Activated T-cell treated with anti-CD3 and anti-CD28 coated beads, Interleukin-2, amount 50 U/mL, for 4 hours (primary cell): ENCODE measurements around the gene PCBP3. TPM values are rescaled to one million over a fixed set of nuclear protein-coding genes. Genes with fewer than 3 reads are reported as not detected.

Experiments used
- ATAC-seq, 2 donors: fragments of 200-7000 bp; cut with Tn5 transposase; one replicate each; pipeline ENCODE4 v1.10.0; 2021
- DNase-seq: peaks from one replicate; pipeline ENCODE4 v3.0.0-alpha.2; 2020
- H3K27me3 Mint-ChIP-seq: one replicate; pipeline ENCODE4 v1.8.0; 2021; ENCODE audit warnings: low read depth, mixed read lengths
- H3K36me3 Mint-ChIP-seq: one replicate; pipeline ENCODE4 v1.8.0; 2022; ENCODE audit warnings: mixed read lengths; ENCODE audit not compliant: insufficient read depth
- H3K4me1 Mint-ChIP-seq: one replicate; pipeline ENCODE4 v1.8.0; 2021; ENCODE audit warnings: low read depth, mixed read lengths
- H3K4me3 Mint-ChIP-seq: one replicate; pipeline ENCODE4 v1.8.0; 2021; ENCODE audit warnings: mild to moderate bottlenecking, moderate library complexity, mixed read lengths
- H3K9me3 Mint-ChIP-seq: one replicate; pipeline ENCODE4 v1.8.0; 2021; ENCODE audit warnings: mixed read lengths
- total RNA-seq, 3 donors: library from RNA; stranded (reverse); gene quantifications; one replicate each; pipeline ENCODE4 v1.2.1, GENCODE V29; 2021

Gene PCBP3
- total RNA-seq, 3 donors from 2014 or later, result 2.7 to 5.7 (median 4.8) TPM

- Mint-ChIP-seq H3K27me3 (no peaks in the 10 kb centered on the region), H3K9me3 (no peaks in the 10 kb centered on the region), H3K4me3 (no peak overlapping the region), H3K36me3 (no peaks in the 10 kb centered on the region), H3K4me1 (no peaks in the 10 kb centered on the region)
- ATAC-seq, result no peak
- no peak for DNase-seq
Observed at GRCh38 chr21:45863751-45864150, 220.2 kb downstream of the PCBP3 start.

DNA sequence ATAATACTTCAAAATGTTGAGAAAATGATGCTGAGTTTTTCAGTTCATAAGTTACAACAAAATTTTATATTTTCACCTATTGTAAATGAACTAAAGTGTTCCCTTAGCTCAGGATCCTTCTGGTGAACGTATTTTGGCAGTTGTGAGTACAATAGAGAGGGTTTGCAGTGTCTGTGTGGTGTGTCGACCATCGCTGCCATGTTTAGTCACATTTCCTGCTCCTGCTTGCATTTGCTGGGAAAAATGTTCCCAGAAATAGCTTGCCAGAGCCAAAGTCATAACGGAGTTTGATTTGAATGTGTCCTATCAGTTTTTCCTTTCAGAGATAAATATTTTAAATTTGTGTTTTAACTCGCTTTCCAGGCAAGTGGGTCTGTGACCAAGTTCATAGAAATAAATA is 220.9 kb downstream of the PCBP3 start:
- DNase-seq, result no peak
- Mint-ChIP-seq H3K4me1 (no peaks in the 10 kb centered on the region), H3K9me3 (no peaks in the 10 kb centered on the region), H3K4me3 (no peak overlapping the region), H3K36me3 (no peaks in the 10 kb centered on the region), H3K27me3 (no peaks in the 10 kb centered on the region)
- no peak for ATAC-seq

DNA sequence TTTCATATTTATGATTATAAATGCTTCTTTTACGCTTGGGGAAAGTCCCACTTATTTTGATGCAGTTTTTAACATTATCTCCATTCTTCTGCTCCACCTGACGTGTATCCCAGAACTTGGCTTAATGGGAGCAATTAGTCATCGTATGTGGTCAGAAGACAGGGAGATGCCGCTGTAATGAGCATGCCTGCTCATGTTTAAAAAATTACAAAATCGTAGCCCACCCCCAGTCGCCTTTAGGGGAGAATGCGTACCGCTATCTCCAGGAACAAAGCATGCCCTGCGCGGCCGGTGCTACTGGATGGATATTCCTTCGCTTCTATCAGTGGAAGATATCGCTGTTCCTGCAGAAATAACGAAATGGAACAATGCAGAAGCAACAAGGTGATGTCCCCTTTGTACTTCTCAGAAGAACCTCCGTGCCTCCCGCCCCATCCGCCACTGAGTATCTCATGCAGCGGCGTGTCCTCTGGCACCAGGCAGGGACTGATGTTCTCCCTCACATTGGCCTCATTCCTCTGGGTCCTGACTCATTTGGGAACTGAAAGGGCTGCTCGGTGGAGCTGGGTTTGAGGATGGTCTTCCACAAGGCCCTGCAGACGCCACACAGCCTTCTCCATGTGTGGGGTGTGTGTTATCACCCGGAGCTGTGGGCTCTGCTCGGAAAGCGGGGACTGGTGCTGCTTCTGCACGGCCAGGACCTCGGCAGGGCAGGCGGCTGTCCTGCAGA is 221.7 kb downstream of the PCBP3 start:
- no peak for ATAC-seq
- H3K36me3 Mint-ChIP-seq, result no peaks in the 10 kb centered on the region
- DNase-seq, result no peak
- H3K4me3 Mint-ChIP-seq, result no peak overlapping the region
- no peaks in the 10 kb centered on the region for H3K27me3 Mint-ChIP-seq
- no peaks in the 10 kb centered on the region for H3K4me1 Mint-ChIP-seq
- no peaks in the 10 kb centered on the region for H3K9me3 Mint-ChIP-seq

DNA sequence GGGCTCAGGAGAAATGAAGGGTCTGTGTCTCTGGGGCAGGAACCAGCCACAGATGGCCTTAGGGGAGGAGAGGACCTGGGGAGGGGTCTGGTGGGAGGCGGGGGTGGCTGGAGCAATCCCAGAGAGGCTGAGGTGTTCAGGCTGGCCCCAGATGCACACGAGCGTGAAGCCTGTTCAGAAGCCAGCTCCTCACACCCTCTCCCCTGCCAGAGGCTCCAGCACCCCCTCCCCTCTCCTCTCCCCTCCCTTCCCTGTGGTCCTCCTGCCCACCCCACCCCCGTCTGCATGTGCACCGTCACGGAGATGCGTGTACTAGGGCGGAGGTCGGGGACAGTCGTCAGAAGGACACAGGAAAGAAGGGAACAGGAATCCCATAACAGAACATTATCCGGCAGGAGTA is 223.0 kb downstream of the PCBP3 start:
- H3K4me1 Mint-ChIP-seq, result no peaks in the 10 kb centered on the region
- no peaks in the 10 kb centered on the region for H3K9me3 Mint-ChIP-seq
- no peaks in the 10 kb centered on the region for H3K36me3 Mint-ChIP-seq
- H3K4me3 Mint-ChIP-seq, result no peak overlapping the region
- DNase-seq (no peak), ATAC-seq (no peak)
- no peaks in the 10 kb centered on the region for H3K27me3 Mint-ChIP-seq

GRCh38 chr21:45867041-45867666 is 223.6 kb downstream of the PCBP3 start:
- ATAC-seq (no peak), DNase-seq (no peak)
- no peak overlapping the region for H3K4me3 Mint-ChIP-seq
- H3K9me3 Mint-ChIP-seq, result no peaks in the 10 kb centered on the region
- H3K36me3 Mint-ChIP-seq, result no peaks in the 10 kb centered on the region
- H3K27me3 Mint-ChIP-seq, result no peaks in the 10 kb centered on the region
- no peaks in the 10 kb centered on the region for H3K4me1 Mint-ChIP-seq

GRCh38 chr21:45867671-45868081 is 224.2 kb downstream of the PCBP3 start:
- ATAC-seq (no peak), DNase-seq (no peak)
- Mint-ChIP-seq H3K4me3 (no peak overlapping the region), H3K36me3 (no peaks in the 10 kb centered on the region), H3K9me3 (no peaks in the 10 kb centered on the region), H3K27me3 (no peaks in the 10 kb centered on the region), H3K4me1 (no peaks in the 10 kb centered on the region)

DNA sequence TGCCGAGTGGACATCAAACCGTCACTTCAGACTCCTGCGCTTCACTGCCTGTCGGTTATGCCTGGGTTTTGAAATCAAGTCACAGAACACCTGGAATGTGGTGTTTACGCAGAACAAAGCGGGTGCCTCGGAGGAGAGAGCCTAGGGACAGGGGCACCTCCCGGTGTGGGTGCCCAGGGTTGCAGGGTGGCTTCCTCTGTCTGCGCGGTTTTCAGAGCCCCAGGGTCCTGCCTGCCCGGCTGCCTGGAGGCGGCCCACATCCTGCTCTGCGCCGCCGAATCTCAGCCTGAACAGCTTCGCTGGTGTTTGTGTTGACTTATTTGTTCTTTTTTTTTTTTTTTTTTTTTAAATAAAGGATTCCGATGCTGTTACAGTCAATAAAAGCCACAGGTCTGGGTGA is 224.6 kb downstream of the PCBP3 start:
- ATAC-seq (no peak), DNase-seq (no peak)
- no peaks in the 10 kb centered on the region for H3K4me1 Mint-ChIP-seq
- no peaks in the 10 kb centered on the region for H3K9me3 Mint-ChIP-seq
- no peaks in the 10 kb centered on the region for H3K27me3 Mint-ChIP-seq
- no peak overlapping the region for H3K4me3 Mint-ChIP-seq
- H3K36me3 Mint-ChIP-seq, result no peaks in the 10 kb centered on the region

GRCh38 chr21:45868488-45868887 is 225.0 kb downstream of the PCBP3 start:
- Mint-ChIP-seq H3K9me3 (no peaks in the 10 kb centered on the region), H3K4me1 (no peaks in the 10 kb centered on the region), H3K27me3 (no peaks in the 10 kb centered on the region), H3K4me3 (no peak overlapping the region), H3K36me3 (no peaks in the 10 kb centered on the region)
- no peak for ATAC-seq
- no peak for DNase-seq

GRCh38 chr21:45869121-45870007 is 225.8 kb downstream of the PCBP3 start:
- no peaks in the 10 kb centered on the region for H3K27me3 Mint-ChIP-seq
- no peaks in the 10 kb centered on the region for H3K9me3 Mint-ChIP-seq
- H3K36me3 Mint-ChIP-seq, result no peaks in the 10 kb centered on the region
- H3K4me1 Mint-ChIP-seq, result no peaks in the 10 kb centered on the region
- no peak overlapping the region for H3K4me3 Mint-ChIP-seq
- DNase-seq (no peak), ATAC-seq (no peak)

DNA sequence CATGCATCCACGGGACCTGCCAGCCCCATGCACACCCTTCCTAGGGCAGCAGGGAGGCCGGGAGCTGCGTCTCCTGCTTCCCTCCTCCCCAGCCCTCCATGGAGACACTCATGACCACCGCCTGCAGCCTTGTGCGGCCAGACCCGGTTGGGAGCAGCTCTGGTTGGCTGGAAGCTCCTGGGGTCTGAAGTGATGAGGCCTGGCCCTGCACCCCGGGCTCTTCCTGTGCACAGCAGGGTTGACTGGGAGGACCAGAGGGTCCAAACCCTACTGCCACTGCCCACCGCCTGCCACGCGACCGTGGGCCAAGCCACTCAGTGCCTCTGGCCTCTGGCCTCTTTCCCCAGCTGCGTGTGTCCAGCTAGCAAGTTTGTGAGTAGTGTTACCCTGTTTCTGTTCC is 226.9 kb downstream of the PCBP3 start:
- DNase-seq (no peak), ATAC-seq (no peak)
- H3K9me3 Mint-ChIP-seq, result no peaks in the 10 kb centered on the region
- H3K27me3 Mint-ChIP-seq, result peaks cover under 1% of the 10 kb centered on the region
- no peaks in the 10 kb centered on the region for H3K4me1 Mint-ChIP-seq
- H3K36me3 Mint-ChIP-seq, result no peaks in the 10 kb centered on the region
- no peak overlapping the region for H3K4me3 Mint-ChIP-seq

- DNase-seq (no peak), ATAC-seq (no peak)
- Mint-ChIP-seq H3K36me3 (no peaks in the 10 kb centered on the region), H3K4me1 (no peaks in the 10 kb centered on the region), H3K27me3 (peaks cover 3% of the 10 kb centered on the region), H3K9me3 (no peaks in the 10 kb centered on the region), H3K4me3 (no peak overlapping the region)
Observed at GRCh38 chr21:45870851-45871615, 227.5 kb downstream of the PCBP3 start.

GRCh38 chr21:45871616-45872236 is 228.2 kb downstream of the PCBP3 start:
- DNase-seq (no peak), ATAC-seq (no peak)
- no peaks in the 10 kb centered on the region for H3K9me3 Mint-ChIP-seq
- peaks cover 3% of the 10 kb centered on the region for H3K27me3 Mint-ChIP-seq
- H3K4me3 Mint-ChIP-seq, result no peak overlapping the region
- no peaks in the 10 kb centered on the region for H3K36me3 Mint-ChIP-seq
- no peaks in the 10 kb centered on the region for H3K4me1 Mint-ChIP-seq

DNA sequence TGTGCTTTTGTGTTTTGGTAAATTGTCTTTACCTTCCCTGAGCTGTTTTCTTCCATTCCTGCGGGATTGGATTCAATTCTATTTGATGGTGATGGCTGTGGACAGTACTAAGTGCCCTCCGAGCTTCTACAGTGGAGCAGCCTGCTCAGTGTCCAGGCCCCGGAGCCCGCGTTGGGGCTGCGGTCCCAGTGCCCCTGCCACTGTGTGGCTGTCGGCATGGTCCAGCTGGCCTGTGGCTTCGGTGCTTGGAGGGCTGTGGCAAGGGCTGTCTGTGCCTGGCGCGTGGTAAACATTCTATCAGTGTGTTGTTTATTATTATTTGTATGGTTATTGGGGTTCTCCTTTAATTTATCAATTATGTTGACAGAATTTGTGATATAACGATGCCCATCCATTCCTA is 228.9 kb downstream of the PCBP3 start:
- no peaks in the 10 kb centered on the region for H3K9me3 Mint-ChIP-seq
- peaks cover 6% of the 10 kb centered on the region for H3K27me3 Mint-ChIP-seq
- ATAC-seq (no peak), DNase-seq (no peak)
- H3K36me3 Mint-ChIP-seq, result no peaks in the 10 kb centered on the region
- no peak overlapping the region for H3K4me3 Mint-ChIP-seq
- H3K4me1 Mint-ChIP-seq, result no peaks in the 10 kb centered on the region

GRCh38 chr21:45872902-45873301 is 229.4 kb downstream of the PCBP3 start:
- Mint-ChIP-seq H3K9me3 (no peaks in the 10 kb centered on the region), H3K4me1 (no peaks in the 10 kb centered on the region), H3K27me3 (peaks cover 6% of the 10 kb centered on the region), H3K36me3 (no peaks in the 10 kb centered on the region), H3K4me3 (no peak overlapping the region)
- ATAC-seq (no peak), DNase-seq (no peak)
